Measurements from ENCODE around the gene TTC7B.

DNA sequence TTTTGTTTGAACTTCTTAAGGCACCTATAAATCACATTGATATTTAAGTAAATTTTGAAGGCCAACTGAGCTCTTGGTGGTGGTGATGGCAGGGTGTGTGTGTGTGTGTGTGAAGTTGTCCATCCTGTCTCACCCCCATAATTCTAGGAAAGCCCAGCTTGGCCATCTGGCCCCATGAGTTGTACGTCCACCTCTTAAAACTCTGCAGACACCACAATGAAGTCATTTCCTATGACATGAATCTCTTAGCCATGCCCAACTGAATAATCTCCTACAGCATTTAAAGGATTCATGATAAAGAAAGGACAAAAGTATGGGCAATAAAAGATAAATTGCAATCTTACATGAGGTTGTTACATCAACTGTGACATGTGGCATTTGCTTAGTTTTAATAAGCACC, 123.4 kb downstream of the TTC7B start:
- TF ChIP-seq EZH2phosphoT487 (IDR thresholded peaks at IDR 0.05; ENCODE audit: insufficient read depth, low read depth), result no peak
- no peak for TF ChIP-seq EZH2 (IDR thresholded peaks at IDR 0.05; ENCODE audit: insufficient read depth, poor library complexity, severe bottlenecking)
